Measurements from ENCODE around the gene FKBP3. TPM values are rescaled to one million over a fixed set of nuclear protein-coding genes. Genes with fewer than 3 reads are reported as not detected.

FKBP3 gene
- total RNA-seq, 1 experiment from 2014 or later: 157 TPM

DNA sequence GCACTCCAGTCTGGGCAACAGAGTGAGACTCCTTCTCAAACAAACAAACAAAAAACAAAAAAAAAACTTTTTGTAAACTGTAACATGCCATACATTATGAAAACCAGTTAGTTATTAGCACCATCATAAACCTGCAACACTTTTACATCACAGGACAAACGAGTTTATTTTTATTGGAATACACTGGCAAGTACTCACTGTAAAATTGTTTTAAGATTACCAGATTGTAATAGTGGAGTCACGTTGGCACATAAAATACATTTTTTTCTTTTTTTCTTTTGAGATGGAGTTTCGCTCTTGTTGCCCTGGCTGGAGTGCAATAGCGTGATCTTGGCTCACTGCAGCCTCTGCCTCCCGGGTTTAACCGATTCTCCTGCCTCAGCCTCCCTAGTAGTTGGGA is 15.7 kb downstream of the FKBP3 start:
- no peak overlapping the region for H2BK12ac ChIP-seq (ENCODE audit: insufficient read length, low read depth, low read length)
- Mint-ChIP-seq H3K4me3 (no peak overlapping the region), H3K27ac (no peak overlapping the region), H3K36me3 (ENCODE audit: insufficient read depth in 1 of 3, low read depth in 3 of 3) (peaks cover 29 to 85% (median 84%) of the 10 kb centered on the region in 3 experiments; a peak in 6 of 7 replicates), H3K4me1 (no peaks in the 10 kb centered on the region), H3K27me3 (ENCODE audit: low read depth) (no peaks in the 10 kb centered on the region), H3K9me3 (no peaks in the 10 kb centered on the region)
- H3K23me2 ChIP-seq (ENCODE audit: insufficient read length, low read depth, low read length, poor library complexity, severe bottlenecking): no peaks in the 10 kb centered on the region
- WGBS (ENCODE audit: extremely low coverage, insufficient read length, low lambda C conversion rate): no CpG with 5 or more reads among the region's 6 CpGs
- H3K18ac ChIP-seq (ENCODE audit: insufficient read length, low read depth, low read length): no peak overlapping the region
- no peaks in the 10 kb centered on the region for H3K79me1 ChIP-seq (ENCODE audit: insufficient read depth, low read depth, low read length, poor library complexity, severe bottlenecking)
- no peaks in the 10 kb centered on the region for H3K9me3 ChIP-seq (ENCODE audit: control insufficient read depth, low read depth, low read length)
- no peak for DNase-seq
- H4K8ac ChIP-seq (replicated peaks; ENCODE audit: insufficient read length, low read depth, low read length): no peak overlapping the region
- H2BK5ac ChIP-seq (ENCODE audit: insufficient read length, low read length): no peak overlapping the region
- H3T11ph ChIP-seq (ENCODE audit: low read length): no peak overlapping the region
- H3K27ac ChIP-seq (ENCODE audit: insufficient read length, low read depth, low read length): no peak overlapping the region
- no peak overlapping the region for H3K56ac ChIP-seq (ENCODE audit: insufficient read length, low read depth, low read length)
- H4K91ac ChIP-seq (ENCODE audit: insufficient read length, low read depth, low read length): no peak overlapping the region
- no peaks in the 10 kb centered on the region for H4K20me1 ChIP-seq (ENCODE audit: control insufficient read depth, insufficient read depth, insufficient read length)
- H2BK15ac ChIP-seq (ENCODE audit: low read depth, low read length): no peak overlapping the region
- no peaks in the 10 kb centered on the region for H3K27me3 ChIP-seq (ENCODE audit: insufficient read depth, low read length)
- H3K79me2 ChIP-seq (ENCODE audit: insufficient read depth, low read length): no peaks in the 10 kb centered on the region
- H4K5ac ChIP-seq (ENCODE audit: insufficient read length, low read depth, low read length): no peak overlapping the region
- H3K14ac ChIP-seq (ENCODE audit: insufficient read depth, low read length): no peak overlapping the region
- no peak overlapping the region for H2AFZ ChIP-seq (ENCODE audit: low read length)
- H2AK5ac ChIP-seq (ENCODE audit: insufficient read length, low read length): no peak overlapping the region
- no peak overlapping the region for H3K23ac ChIP-seq (ENCODE audit: insufficient read length, low read depth, low read length)
- H3K4ac ChIP-seq (ENCODE audit: low read depth, low read length): no peak overlapping the region
- no peak overlapping the region for H2BK120ac ChIP-seq (ENCODE audit: low read depth, low read length, poor library complexity, severe bottlenecking)
- H2BK20ac ChIP-seq (ENCODE audit: low read depth, low read length, poor library complexity, severe bottlenecking): no peak overlapping the region
- no peak overlapping the region for H3K4me2 ChIP-seq (ENCODE audit: insufficient read depth, insufficient read length, low read length)
- TF ChIP-seq, protein P1, sequence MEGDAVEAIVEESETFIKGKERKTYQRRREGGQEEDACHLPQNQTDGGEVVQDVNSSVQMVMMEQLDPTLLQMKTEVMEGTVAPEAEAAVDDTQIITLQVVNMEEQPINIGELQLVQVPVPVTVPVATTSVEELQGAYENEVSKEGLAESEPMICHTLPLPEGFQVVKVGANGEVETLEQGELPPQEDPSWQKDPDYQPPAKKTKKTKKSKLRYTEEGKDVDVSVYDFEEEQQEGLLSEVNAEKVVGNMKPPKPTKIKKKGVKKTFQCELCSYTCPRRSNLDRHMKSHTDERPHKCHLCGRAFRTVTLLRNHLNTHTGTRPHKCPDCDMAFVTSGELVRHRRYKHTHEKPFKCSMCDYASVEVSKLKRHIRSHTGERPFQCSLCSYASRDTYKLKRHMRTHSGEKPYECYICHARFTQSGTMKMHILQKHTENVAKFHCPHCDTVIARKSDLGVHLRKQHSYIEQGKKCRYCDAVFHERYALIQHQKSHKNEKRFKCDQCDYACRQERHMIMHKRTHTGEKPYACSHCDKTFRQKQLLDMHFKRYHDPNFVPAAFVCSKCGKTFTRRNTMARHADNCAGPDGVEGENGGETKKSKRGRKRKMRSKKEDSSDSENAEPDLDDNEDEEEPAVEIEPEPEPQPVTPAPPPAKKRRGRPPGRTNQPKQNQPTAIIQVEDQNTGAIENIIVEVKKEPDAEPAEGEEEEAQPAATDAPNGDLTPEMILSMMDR (conservative IDR thresholded peaks at IDR 0.05): no peak
- no peaks in the 10 kb centered on the region for H3K4me1 ChIP-seq (ENCODE audit: insufficient read depth, low read length)
- H3K9ac ChIP-seq (ENCODE audit: extremely low read depth, insufficient read length, low read length): no peak overlapping the region

Data from H9 (cell line).